GM12878 (cell line): ENCODE results near the gene SLC3A2.

Source experiments
- CREB1 ChIP-seq: IDR thresholded peaks from 2 replicates; pipeline ENCODE4 v1.6.1; 2012; ENCODE audit warnings: low read depth, mild to moderate bottlenecking, inconsistent platforms
- CTCF ChIP-seq, 3 experiments: IDR thresholded peaks in 2 of 3; conservative IDR thresholded peaks in 1 of 3; 2 replicates each; pipeline ENCODE4 v1.5.1; 2011; ENCODE audit warnings: low read depth in 3 of 3, low read length in 3 of 3, mild to moderate bottlenecking in 3 of 3, control low read depth in 2 of 3, moderate library complexity in 2 of 3, inconsistent platforms in 1 of 3, mixed read lengths in 1 of 3; ENCODE audit not compliant: control insufficient read depth in 2 of 3, insufficient read depth in 1 of 3; ENCODE audit errors: extremely low read depth in 1 of 3
- HDGF ChIP-seq: fragments of 450-650 bp; IDR thresholded peaks from 2 replicates; pipeline ENCODE4 v1.6.1; 2016; ENCODE audit warnings: antibody characterized with exemption
- IRF5 ChIP-seq: fragments of 450-650 bp; IDR thresholded peaks from 2 replicates; pipeline ENCODE4 v1.6.1; 2017; ENCODE audit warnings: borderline replicate concordance
- KAT2A ChIP-seq: conservative IDR thresholded peaks from 2 replicates; pipeline ENCODE4 v1.6.1; 2011; ENCODE audit warnings: low read depth, low read length; ENCODE audit not compliant: control insufficient read depth
- POLR2A ChIP-seq: IDR thresholded peaks from 2 replicates; pipeline ENCODE4 v1.6.1; 2011; ENCODE audit warnings: low read depth, mild to moderate bottlenecking, low read length
- REST ChIP-seq: IDR thresholded peaks from 2 replicates; pipeline ENCODE4 v1.6.1; 2012; ENCODE audit warnings: mild to moderate bottlenecking, low read depth, low read length
- ZBTB33 ChIP-seq: fragments of 450-650 bp; IDR thresholded peaks from 2 replicates; pipeline ENCODE4 v1.6.1; 2017; ENCODE audit warnings: mild to moderate bottlenecking
- ZSCAN29 ChIP-seq: fragments of 450-650 bp; IDR thresholded peaks from 2 replicates; pipeline ENCODE4 v1.6.1; 2017; ENCODE audit warnings: mild to moderate bottlenecking, moderate library complexity

GRCh38 chr11:62847767-62848314, 32.9 kb upstream of the SLC3A2 start:
- no peak for TF ChIP-seq KAT2A
- no peak for TF ChIP-seq ZBTB33
- TF ChIP-seq POLR2A = no peak
- no peak for TF ChIP-seq REST
- no peak for TF ChIP-seq HDGF
- TF ChIP-seq ZSCAN29 = no peak
- no peak for TF ChIP-seq IRF5
- TF ChIP-seq CTCF (IDR thresholded peaks at IDR 0.05 in 2 of 3, conservative IDR thresholded peaks at IDR 0.05 in 1 of 3; ENCODE audit: control insufficient read depth in 2 of 3, extremely low read depth in 1 of 3, insufficient read depth in 1 of 3, low read depth in 3 of 3, low read length in 3 of 3) = no peak
- TF ChIP-seq CREB1 = no peak
